Ascending aorta (tissue), 2 donors: ENCODE results near the gene NBAS. TPM values are rescaled to one million over a fixed set of nuclear protein-coding genes. Genes with fewer than 3 reads are reported as not detected.
"Not testable (repeated sequence)": the region's sequence is repeated elsewhere in the genome, so short reads cannot be mapped to it uniquely, and the experiment has no call there.

ENCODE experiments used
- DNase-seq, 2 donors: peaks; one replicate each; pipeline ENCODE4 v3.0.0-alpha.2; 2019; ENCODE audit warnings: low spot score in 2 of 2
- H3K27ac ChIP-seq, 2 donors: fragments of 200-600 bp; sonication (generic); one replicate each; pipeline ENCODE4 v1.5.1; 2016 to 2017; ENCODE audit warnings: mild to moderate bottlenecking in 1 of 2
- H3K27me3 ChIP-seq: fragments of 200-600 bp; sonication (generic); one replicate; pipeline ENCODE4 v1.5.1; 2017
- H3K36me3 ChIP-seq, 2 donors: fragments of 200-600 bp; sonication (generic); one replicate each; pipeline ENCODE4 v1.5.1; 2016
- H3K4me1 ChIP-seq, 2 donors: fragments of 200-600 bp; sonication (generic); one replicate each; pipeline ENCODE4 v1.5.1; 2016 to 2017; ENCODE audit warnings: mild to moderate bottlenecking in 1 of 2
- H3K4me3 ChIP-seq, 2 donors: fragments of 200-600 bp; sonication (generic); one replicate each; pipeline ENCODE4 v1.5.1; 2016 to 2017; ENCODE audit warnings: mild to moderate bottlenecking in 1 of 2
- H3K9me3 ChIP-seq, 2 donors: fragments of 200-600 bp; sonication (generic); one replicate each; pipeline ENCODE4 v1.5.1; 2016
- CTCF ChIP-seq, 3 experiments: fragments of 200-600 bp in 2 of 3; fragments of 450-650 bp in 1 of 3; sonication (generic) in 2 of 3; IDR thresholded peaks; one replicate each; pipeline ENCODE4 v1.5.1; 2016 to 2019; ENCODE audit warnings: antibody characterized with exemption in 3 of 3, mild to moderate bottlenecking in 1 of 3, moderate library complexity in 1 of 3
- intact Hi-C: fragments of 100-400 bp; cut with DNase I; formaldehyde crosslinking; loops from one replicate; pipeline ENCODE4 v1.15.1; 2023
- total RNA-seq: library from RNA; depleted of rRNA; stranded (reverse); fragments of >200 nt; gene quantifications from one replicate; pipeline ENCODE4 v1.1.0, GENCODE V29; 2016

The NBAS gene
- total RNA-seq, 1 donor from 2014 or later = 37.1 TPM

- peaks cover 0 to 16% of the 10 kb centered on the region in 2 donors for H3K9me3 ChIP-seq
- no peak for DNase-seq
- H3K27me3 ChIP-seq = no peaks in the 10 kb centered on the region
- H3K4me1 ChIP-seq = no peaks in the 10 kb centered on the region
- no peak overlapping the region for H3K4me3 ChIP-seq
- intact Hi-C loops = no loop called here
- H3K36me3 ChIP-seq = peaks cover 0 to 6% of the 10 kb centered on the region in 2 donors
- H3K27ac ChIP-seq = no peak overlapping the region
- TF ChIP-seq CTCF (IDR thresholded peaks at IDR 0.05) = no peak
Observed at GRCh38 chr2:15253247-15253646, 307.9 kb downstream of the NBAS start.

GRCh38 chr2:15251753-15252152 is 309.4 kb downstream of the NBAS start:
- no peaks in the 10 kb centered on the region for H3K4me1 ChIP-seq
- intact Hi-C loops = no loop called here
- no peak for DNase-seq
- peaks cover 0 to 11% of the 10 kb centered on the region in 2 donors for H3K9me3 ChIP-seq
- TF ChIP-seq CTCF (IDR thresholded peaks at IDR 0.05) = no peak
- H3K36me3 ChIP-seq = peaks cover 0 to 6% of the 10 kb centered on the region in 2 donors
- no peak overlapping the region for H3K27ac ChIP-seq
- H3K27me3 ChIP-seq = no peaks in the 10 kb centered on the region
- H3K4me3 ChIP-seq = no peak overlapping the region

GRCh38 chr2:15250946-15251345 is 310.2 kb downstream of the NBAS start:
- H3K27me3 ChIP-seq = not testable (repeated sequence)

GRCh38 chr2:15246870-15247269 is 314.3 kb downstream of the NBAS start:
- no peak overlapping the region for H3K4me3 ChIP-seq
- no peak for TF ChIP-seq CTCF (IDR thresholded peaks at IDR 0.05)
- intact Hi-C loops = no loop called here
- peaks cover 0 to 4% of the 10 kb centered on the region in 2 donors for H3K36me3 ChIP-seq
- no peaks in the 10 kb centered on the region for H3K4me1 ChIP-seq
- peaks cover 0 to 11% of the 10 kb centered on the region in 2 donors for H3K9me3 ChIP-seq
- H3K27ac ChIP-seq = no peak overlapping the region
- no peak for DNase-seq
- no peaks in the 10 kb centered on the region for H3K27me3 ChIP-seq

More at GRCh38 chr2:15250946-15251345, 310.2 kb downstream of the NBAS start:
- DNase-seq, H3K4me1 ChIP-seq, H3K36me3 ChIP-seq, H3K27ac ChIP-seq, intact Hi-C loops, H3K4me3 ChIP-seq: not testable (repeated sequence)
- H3K9me3 ChIP-seq = peaks cover 0 to 11% of the 10 kb centered on the region in 2 donors

- no peak for TF ChIP-seq CTCF (IDR thresholded peaks at IDR 0.05)
- H3K4me3 ChIP-seq = no peak overlapping the region
- no peak overlapping the region for H3K27ac ChIP-seq
- no peak for DNase-seq
- H3K4me1 ChIP-seq = no peaks in the 10 kb centered on the region
- H3K9me3 ChIP-seq = no peaks in the 10 kb centered on the region
- H3K36me3 ChIP-seq = no peaks in the 10 kb centered on the region
- no peaks in the 10 kb centered on the region for H3K27me3 ChIP-seq
- intact Hi-C loops = no loop called here
Observed at GRCh38 chr2:15243762-15244161, 317.4 kb downstream of the NBAS start.

GRCh38 chr2:15242936-15243461 is 318.1 kb downstream of the NBAS start:
- Histone ChIP-seq H3K4me1 (no peaks in the 10 kb centered on the region), H3K27ac (no peak overlapping the region), H3K27me3 (no peaks in the 10 kb centered on the region), H3K9me3 (no peaks in the 10 kb centered on the region), H3K4me3 (no peak overlapping the region), H3K36me3 (no peaks in the 10 kb centered on the region)
- no peak for TF ChIP-seq CTCF (IDR thresholded peaks at IDR 0.05)
- DNase-seq = no peak
- intact Hi-C loops = no loop called here
